ENCODE results near the gene SDHAF2.
"Not testable (repeated sequence)": the region's sequence is repeated elsewhere in the genome, so short reads cannot be mapped to it uniquely, and the experiment has no call there.

Gene SDHAF2

GRCh38 chr11:61429691-61430582 is at the start of gene SDHAF2, which contains the start of gene CPSF7:
Gene SDHAF2, plus strand, starts transcription at chr11:61430124. Its CDS starts 23 bp downstream, at chr11:61430147.
Gene CPSF7, minus strand, starts transcription at chr11:61429975. Its CDS starts 740 bp downstream, at chr11:61429235.
- peaks cover 49% of the 10 kb centered on the region for H3K36me3 ChIP-seq (ENCODE audit: insufficient read depth, low read length)
- peak; percentile 97 for TF ChIP-seq POLR2AphosphoS5 (IDR thresholded peaks at IDR 0.05; ENCODE audit: borderline replicate concordance, low read depth, low read length)
- no peak for TF ChIP-seq FOXP2 (optimal IDR thresholded peaks at IDR 0.05; ENCODE audit: control extremely low read depth, extremely low read length, insufficient read depth)
- TF ChIP-seq EZH2 (IDR thresholded peaks at IDR 0.05), result no peak

GRCh38 chr11:61380884-61381283 is 49.0 kb upstream of the SDHAF2 start:
- Histone ChIP-seq H3K27ac (no peak overlapping the region), H3K4me3 (no peak overlapping the region), H3K9ac (ENCODE audit: insufficient read length) (no peak overlapping the region), H3K9me3 (ENCODE audit: low read depth, low read length) (no peaks in the 10 kb centered on the region), H3K36me3 (ENCODE audit: insufficient read depth, low read length) (no peaks in the 10 kb centered on the region)
- DNase-seq (ENCODE audit: low read depth, low spot score), result no peak
- TF ChIP-seq POLR2AphosphoS5 (IDR thresholded peaks at IDR 0.05; ENCODE audit: borderline replicate concordance, low read depth, low read length), result no peak
- no peak for TF ChIP-seq FOXP2 (optimal IDR thresholded peaks at IDR 0.05; ENCODE audit: control extremely low read depth, extremely low read length, insufficient read depth)
- no peak for TF ChIP-seq EZH2 (IDR thresholded peaks at IDR 0.05)

More at GRCh38 chr11:61429691-61430582, at the start of gene SDHAF2, which contains the start of gene CPSF7:
- Histone ChIP-seq H3K9ac (ENCODE audit: insufficient read length) (peak within 1 kb of the TSS; percentile 96), H3K9me3 (ENCODE audit: low read depth, low read length) (no peaks in the 10 kb centered on the region), H3K27ac (peak within 1 kb of the TSS; percentile 91), H3K4me3 (peak within 1 kb of the TSS; percentile 86)
- DNase-seq (ENCODE audit: low read depth, low spot score), result peak; percentile 39

DNA sequence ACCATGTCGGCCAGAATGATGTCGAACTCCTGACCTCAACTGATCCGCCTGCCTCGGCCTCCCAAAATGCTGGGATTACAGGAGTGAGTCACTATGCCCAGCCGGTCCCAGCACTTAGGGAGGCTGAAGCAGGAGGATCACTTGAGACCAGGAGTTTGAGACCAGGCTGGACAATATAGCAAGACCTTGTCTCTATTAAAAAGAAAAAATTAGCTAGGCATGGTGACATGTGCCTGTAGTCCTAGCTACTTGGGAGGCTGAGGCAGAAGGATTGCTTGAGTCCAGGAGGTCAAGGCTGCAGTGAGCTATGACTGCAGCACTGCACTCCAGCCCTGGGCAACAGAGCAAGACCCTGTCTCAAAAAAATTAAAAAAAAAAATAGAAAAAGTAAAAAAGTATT is 46.1 kb upstream of the SDHAF2 start:
- H3K9me3 ChIP-seq (ENCODE audit: low read depth, low read length); H3K36me3 ChIP-seq (ENCODE audit: insufficient read depth, low read length); H3K4me3 ChIP-seq; H3K27ac ChIP-seq; H3K9ac ChIP-seq (ENCODE audit: insufficient read length); DNase-seq (ENCODE audit: low read depth, low spot score): not testable (repeated sequence)

DNA sequence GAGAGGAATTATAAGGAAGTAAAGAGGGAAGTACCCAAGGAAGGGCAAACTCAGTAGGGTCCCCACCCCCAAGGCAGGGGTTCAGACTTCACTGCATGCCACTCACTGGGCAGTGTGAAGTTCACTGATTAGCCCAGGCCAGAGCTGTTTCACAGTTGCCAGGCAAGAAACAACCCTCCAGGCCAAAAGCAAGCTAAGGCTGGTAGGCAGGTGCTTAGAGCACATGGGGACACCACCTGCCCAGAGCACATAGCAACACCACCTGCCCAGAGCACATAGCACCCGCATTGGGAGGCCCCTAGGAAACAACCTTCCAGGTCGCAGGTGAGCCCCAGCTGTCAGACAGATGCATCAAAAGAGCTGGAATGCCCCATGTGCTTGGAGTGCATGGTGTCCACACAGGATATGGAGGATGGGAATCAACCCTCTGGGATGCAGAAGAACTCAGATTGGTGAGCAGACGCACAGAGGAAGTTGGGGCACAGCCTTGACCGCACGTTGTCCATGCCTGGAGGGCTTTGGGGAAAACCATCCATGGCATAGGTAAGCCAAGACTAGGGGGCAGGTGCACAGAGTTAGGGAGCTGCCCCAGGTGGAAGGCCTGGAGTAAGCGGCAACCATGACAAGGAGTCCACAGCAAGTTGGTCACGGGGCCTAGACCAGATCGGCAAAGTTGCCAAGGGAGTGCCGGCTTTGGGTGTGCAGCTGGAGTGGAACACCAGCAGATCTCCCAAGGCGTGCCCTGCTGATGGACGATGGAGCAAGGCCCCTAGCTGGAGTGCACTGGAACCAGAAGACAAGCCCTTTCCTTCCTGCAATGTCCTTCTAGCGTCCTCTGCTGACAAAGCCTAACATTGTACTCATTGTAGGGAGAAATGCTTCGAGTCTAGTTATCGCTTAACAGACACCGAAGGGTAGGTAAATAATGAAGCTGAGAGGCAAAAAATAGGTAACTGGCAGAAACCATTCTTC is 45.4 kb upstream of the SDHAF2 start:
- H3K27ac ChIP-seq, result no peak overlapping the region
- H3K36me3 ChIP-seq (ENCODE audit: insufficient read depth, low read length), result no peaks in the 10 kb centered on the region
- DNase-seq (ENCODE audit: low read depth, low spot score), result no peak
- no peak overlapping the region for H3K9ac ChIP-seq (ENCODE audit: insufficient read length)
- no peak overlapping the region for H3K4me3 ChIP-seq
- H3K9me3 ChIP-seq (ENCODE audit: low read depth, low read length), result no peaks in the 10 kb centered on the region
- TF ChIP-seq FOXP2 (optimal IDR thresholded peaks at IDR 0.05; ENCODE audit: control extremely low read depth, extremely low read length, insufficient read depth) (no peak), EZH2 (IDR thresholded peaks at IDR 0.05) (no peak), POLR2AphosphoS5 (IDR thresholded peaks at IDR 0.05; ENCODE audit: borderline replicate concordance, low read depth, low read length) (no peak)

DNA sequence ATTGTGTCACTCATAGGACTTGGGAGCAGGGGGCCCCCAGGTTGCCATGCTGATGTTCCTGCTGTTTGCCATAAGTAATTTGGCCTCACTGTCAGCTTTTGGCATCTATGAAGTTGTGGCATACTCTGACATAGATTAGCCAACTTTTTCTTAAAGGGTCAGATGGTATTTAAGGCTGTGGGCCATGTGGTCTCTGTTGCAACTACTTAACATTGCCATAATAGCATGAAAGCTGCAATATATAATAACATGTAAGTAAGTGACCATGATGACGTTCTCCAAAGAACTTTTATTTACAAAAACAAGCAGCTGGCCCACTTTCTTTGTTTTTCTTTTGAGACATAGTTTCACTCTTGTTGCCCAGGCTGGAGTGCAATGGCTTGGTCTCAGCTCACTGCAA is 39.8 kb upstream of the SDHAF2 start:
- no peak for DNase-seq (ENCODE audit: low read depth, low spot score)
- TF ChIP-seq POLR2AphosphoS5 (IDR thresholded peaks at IDR 0.05; ENCODE audit: borderline replicate concordance, low read depth, low read length), result no peak
- TF ChIP-seq EZH2 (IDR thresholded peaks at IDR 0.05), result no peak
- TF ChIP-seq FOXP2 (optimal IDR thresholded peaks at IDR 0.05; ENCODE audit: control extremely low read depth, extremely low read length, insufficient read depth), result no peak
- no peaks in the 10 kb centered on the region for H3K9me3 ChIP-seq (ENCODE audit: low read depth, low read length)

GRCh38 chr11:61392981-61393595 is 36.8 kb upstream of the SDHAF2 start:
- TF ChIP-seq FOXP2 (optimal IDR thresholded peaks at IDR 0.05; ENCODE audit: control extremely low read depth, extremely low read length, insufficient read depth), result no peak
- no peak for TF ChIP-seq POLR2AphosphoS5 (IDR thresholded peaks at IDR 0.05; ENCODE audit: borderline replicate concordance, low read depth, low read length)
- TF ChIP-seq EZH2 (IDR thresholded peaks at IDR 0.05), result no peak
- peak overlapping the region; percentile 66 for H3K4me3 ChIP-seq
- H3K9me3 ChIP-seq (ENCODE audit: low read depth, low read length), result no peaks in the 10 kb centered on the region
- H3K36me3 ChIP-seq (ENCODE audit: insufficient read depth, low read length), result no peaks in the 10 kb centered on the region
- H3K27ac ChIP-seq, result no peak overlapping the region
- no peak for DNase-seq (ENCODE audit: low read depth, low spot score)
- H3K9ac ChIP-seq (ENCODE audit: insufficient read length), result no peak overlapping the region

More for the DNA sequence above, 39.8 kb upstream of the SDHAF2 start:
- no peak overlapping the region for H3K4me3 ChIP-seq
- no peak overlapping the region for H3K9ac ChIP-seq (ENCODE audit: insufficient read length)
- H3K36me3 ChIP-seq (ENCODE audit: insufficient read depth, low read length), result no peaks in the 10 kb centered on the region
- no peak overlapping the region for H3K27ac ChIP-seq

DNA sequence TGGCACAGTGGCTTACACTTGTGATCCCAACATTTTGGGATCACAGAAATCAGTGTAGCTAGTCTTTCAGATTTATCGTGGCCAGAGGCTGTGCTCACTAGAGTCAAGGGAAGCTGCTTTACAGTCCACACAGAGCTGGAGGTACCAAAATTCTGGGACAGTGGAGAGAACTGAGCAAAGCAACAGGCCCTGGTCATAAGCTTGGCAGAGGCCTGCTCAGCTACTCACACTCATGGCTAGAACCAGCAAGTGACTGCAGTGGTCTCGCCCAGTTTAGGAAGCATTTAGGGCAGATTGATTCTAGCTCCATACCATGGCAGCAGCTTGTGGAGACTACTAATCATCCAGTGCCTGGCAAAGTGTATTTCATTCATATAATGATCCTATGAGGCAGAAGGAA is 28.8 kb upstream of the SDHAF2 start:
- no peak for DNase-seq (ENCODE audit: low read depth, low spot score)
- peaks cover 41% of the 10 kb centered on the region for H3K36me3 ChIP-seq (ENCODE audit: insufficient read depth, low read length)
- no peak overlapping the region for H3K4me3 ChIP-seq
- H3K27ac ChIP-seq, result no peak overlapping the region
- no peak for TF ChIP-seq FOXP2 (optimal IDR thresholded peaks at IDR 0.05; ENCODE audit: control extremely low read depth, extremely low read length, insufficient read depth)
- no peak for TF ChIP-seq EZH2 (IDR thresholded peaks at IDR 0.05)
- no peak; the same call in 1 of the 2 replicates for TF ChIP-seq POLR2AphosphoS5 (IDR thresholded peaks at IDR 0.05; ENCODE audit: borderline replicate concordance, low read depth, low read length)
- H3K9me3 ChIP-seq (ENCODE audit: low read depth, low read length), result no peaks in the 10 kb centered on the region
- no peak overlapping the region for H3K9ac ChIP-seq (ENCODE audit: insufficient read length)
